Cardiac muscle cell (in vitro differentiated cells and primary cell): Measurements from ENCODE around the gene SAFB. TPM values are rescaled to one million over a fixed set of nuclear protein-coding genes. Genes with fewer than 3 reads are reported as not detected.

ENCODE experiments used
- DNase-seq, 2 donors: peaks; one replicate each; pipeline versions ENCODE4 v3.0.0 to v3.0.0-alpha.2; 2010 to 2017; ENCODE audit warnings: low read depth in 1 of 2, low spot score in 1 of 2
- H3K27ac ChIP-seq: fragments of 200-600 bp; sonication (generic); 2 replicates; pipeline ENCODE4 v1.5.1; 2016
- H3K27me3 ChIP-seq: fragments of 200-600 bp; sonication (generic); 2 replicates; pipeline ENCODE4 v1.6.0; 2016; ENCODE audit warnings: control low read depth
- H3K36me3 ChIP-seq: fragments of 200-600 bp; sonication (generic); 2 replicates; pipeline ENCODE4 v1.5.1; 2016; ENCODE audit warnings: control low read depth
- H3K4me1 ChIP-seq: fragments of 200-600 bp; sonication (generic); 2 replicates; pipeline ENCODE4 v1.8.1; 2017; ENCODE audit warnings: low read depth, mild to moderate bottlenecking, mixed run types
- H3K4me3 ChIP-seq: fragments of 200-600 bp; sonication (generic); 2 replicates; pipeline ENCODE4 v1.5.1; 2016; ENCODE audit warnings: mild to moderate bottlenecking
- H3K9me3 ChIP-seq: fragments of 200-600 bp; sonication (generic); 2 replicates; pipeline ENCODE4 v1.5.1; 2017; ENCODE audit warnings: low read depth, mild to moderate bottlenecking, control low read depth
- CTCF ChIP-seq: IDR thresholded peaks from 2 replicates; pipeline ENCODE4 v1.5.1; 2012; ENCODE audit warnings: low read depth, mild to moderate bottlenecking, low read length
- polyA plus RNA-seq: library from polyadenylated mRNA; unstranded; fragments of >200 nt; fragmentation: Nextera tagmentation; extraction: Ambion mirVana; gene quantifications from 2 replicates; pipeline ENCODE4 v1.2.1, GENCODE V29; 2016
- total RNA-seq: library from RNA; depleted of rRNA; stranded (reverse); fragments of >200 nt; gene quantifications from 2 replicates; pipeline ENCODE4 v1.2.3, GENCODE V29; 2016

The SAFB gene
- total and polyA plus RNA-seq, 2 experiments from 2014 or later, result 108 to 127 TPM

- Histone ChIP-seq H3K27me3 (no peaks in the 10 kb centered on the region), H3K36me3 (peaks cover 28% of the 10 kb centered on the region), H3K4me1 (no peaks in the 10 kb centered on the region), H3K4me3 (no peak overlapping the region), H3K27ac (peak overlapping the region; percentile 0), H3K9me3 (no peaks in the 10 kb centered on the region)
- peak in 1 of 2 donors; percentile 35 for DNase-seq
- TF ChIP-seq CTCF, result no peak
These were observed 8.8 kb downstream of the SAFB start for GRCh38 chr19:5631567-5632240.

GRCh38 chr19:5632241-5632612 is 9.3 kb downstream of the SAFB start:
- TF ChIP-seq CTCF, result no peak
- Histone ChIP-seq H3K36me3 (peaks cover 23% of the 10 kb centered on the region), H3K27me3 (no peaks in the 10 kb centered on the region), H3K4me1 (no peaks in the 10 kb centered on the region), H3K27ac (no peak overlapping the region), H3K9me3 (no peaks in the 10 kb centered on the region), H3K4me3 (no peak overlapping the region)
- no peak for DNase-seq

- Histone ChIP-seq H3K4me3 (no peak overlapping the region), H3K27ac (no peak overlapping the region), H3K36me3 (peaks cover 18% of the 10 kb centered on the region), H3K4me1 (no peaks in the 10 kb centered on the region), H3K27me3 (no peaks in the 10 kb centered on the region), H3K9me3 (no peaks in the 10 kb centered on the region)
- DNase-seq, result no peak
- TF ChIP-seq CTCF, result no peak
These were observed 9.8 kb downstream of the SAFB start for GRCh38 chr19:5632657-5633056.

DNA sequence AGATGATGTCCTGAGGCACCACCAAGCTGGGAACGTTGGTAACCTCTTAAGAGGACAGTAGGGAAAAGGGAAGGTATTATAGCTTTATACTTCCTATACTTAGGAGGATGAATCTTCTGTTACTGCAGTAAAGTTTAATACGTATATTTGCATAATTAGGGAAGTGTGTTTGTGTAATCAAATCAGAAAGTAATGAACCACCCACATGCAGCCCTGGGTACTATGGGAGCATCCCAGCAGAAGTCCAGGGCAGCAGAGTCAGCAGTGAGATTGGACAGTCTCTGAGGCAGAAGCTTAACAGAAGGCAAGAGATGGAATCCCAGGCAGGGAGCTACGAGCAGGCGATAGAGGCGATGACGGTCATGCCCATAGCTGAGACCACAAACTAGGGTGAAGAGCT is 12.5 kb downstream of the SAFB start:
- TF ChIP-seq CTCF, result no peak
- Histone ChIP-seq H3K4me3 (no peak overlapping the region), H3K9me3 (no peaks in the 10 kb centered on the region), H3K27ac (no peak overlapping the region), H3K36me3 (no peaks in the 10 kb centered on the region), H3K27me3 (no peaks in the 10 kb centered on the region), H3K4me1 (no peaks in the 10 kb centered on the region)
- no peak for DNase-seq

GRCh38 chr19:5637971-5638370 is 15.1 kb downstream of the SAFB start:
- Histone ChIP-seq H3K27ac (no peak overlapping the region), H3K36me3 (peaks cover 11% of the 10 kb centered on the region), H3K4me3 (no peak overlapping the region), H3K4me1 (no peaks in the 10 kb centered on the region), H3K27me3 (no peaks in the 10 kb centered on the region), H3K9me3 (no peaks in the 10 kb centered on the region)
- TF ChIP-seq CTCF, result no peak
- no peak for DNase-seq

- H3K27ac ChIP-seq, result peak overlapping the region; percentile 34
- DNase-seq, result no peak
- no peaks in the 10 kb centered on the region for H3K27me3 ChIP-seq
- H3K9me3 ChIP-seq, result no peaks in the 10 kb centered on the region
- H3K36me3 ChIP-seq, result peaks cover 41% of the 10 kb centered on the region
- no peak for TF ChIP-seq CTCF
- no peaks in the 10 kb centered on the region for H3K4me1 ChIP-seq
- no peak overlapping the region for H3K4me3 ChIP-seq
These were observed 18.3 kb downstream of the SAFB start for GRCh38 chr19:5641171-5641570.
